Upper lobe of left lung (tissue), 6 donors: ENCODE results near the gene RIPK1. TPM values are rescaled to one million over a fixed set of nuclear protein-coding genes. Genes with fewer than 3 reads are reported as not detected.

Experiments
- ATAC-seq, 2 donors: fragments of 200-7000 bp; cut with Tn5 transposase; one replicate each; pipeline ENCODE4 v1.9.1; 2022; ENCODE audit warnings: mild to moderate bottlenecking in 2 of 2, moderate library complexity in 2 of 2; ENCODE audit not compliant: low FRiP score in 2 of 2
- DNase-seq, 2 donors: peaks; one replicate each; pipeline ENCODE4 v3.0.0-alpha.2; 2019 to 2020
- H3K27ac ChIP-seq, 4 donors: fragments of 200-600 bp; sonication (generic); one replicate each; pipeline ENCODE4 v1.5.1; 2016 to 2019
- H3K27me3 ChIP-seq, 4 donors: fragments of 200-600 bp; sonication (generic); one replicate each; pipeline ENCODE4 v1.5.1; 2017 to 2019
- H3K36me3 ChIP-seq, 4 donors: fragments of 200-600 bp; sonication (generic); one replicate each; pipeline ENCODE4 v1.5.1; 2016 to 2019
- H3K4me1 ChIP-seq, 4 donors: fragments of 200-600 bp; sonication (generic); one replicate each; pipeline ENCODE4 v1.5.1; 2018 to 2019
- H3K4me3 ChIP-seq, 4 donors: fragments of 200-600 bp; sonication (generic); one replicate each; pipeline ENCODE4 v1.5.1; 2017 to 2019; ENCODE audit warnings: mild to moderate bottlenecking in 2 of 4, moderate library complexity in 1 of 4
- H3K9me3 ChIP-seq, 4 donors: fragments of 200-600 bp; sonication (generic); one replicate each; pipeline ENCODE4 v1.5.1; 2018 to 2019
- CTCF ChIP-seq, 6 experiments: fragments of 450-650 bp in 4 of 6; fragments of 200-600 bp in 2 of 6; sonication (generic) in 2 of 6; IDR thresholded peaks; one replicate each; pipeline ENCODE4 v1.5.1; 2016 to 2019; ENCODE audit warnings: antibody characterized with exemption in 6 of 6
- EP300 ChIP-seq, 4 donors: sonication (generic); formaldehyde crosslinking; IDR thresholded peaks; one replicate each; pipeline ENCODE4 v1.5.1; 2017; ENCODE audit warnings: antibody characterized with exemption in 4 of 4, control low read depth in 2 of 4
- POLR2A ChIP-seq, 4 donors: fragments of 450-650 bp; IDR thresholded peaks; one replicate each; pipeline ENCODE4 v1.5.1; 2016 to 2017; ENCODE audit warnings: antibody characterized with exemption in 4 of 4, mild to moderate bottlenecking in 2 of 4
- POLR2AphosphoS5 ChIP-seq, 2 donors: sonication (generic); formaldehyde crosslinking; IDR thresholded peaks; one replicate each; pipeline ENCODE4 v1.5.1; 2017; ENCODE audit warnings: antibody characterized with exemption in 2 of 2
- WGBS, 2 donors: methylation state at CpG; one replicate each; pipeline ENCODE4 v1.1.5; 2017 to 2018; 5-methylcytosine and 5-hydroxymethylcytosine counted together
- total RNA-seq, 6 donors: library from RNA; depleted of rRNA in 4 of 6; stranded (reverse); fragments of >200 nt in 4 of 6; gene quantifications; one replicate each; pipeline versions ENCODE4 v1.1.0 to v1.2.1, GENCODE V29; 2016 to 2021
- donor health status: DM: no; HTN: no; CAD: no; lungs with moderate emphysema.
- donor health status: DM: no; HTN: yes; CAD: no; lungs with severe emphysema.

RIPK1 gene
- total RNA-seq, 6 donors from 2014 or later = 20.6 to 35.6 (median 26.6) TPM

DNA sequence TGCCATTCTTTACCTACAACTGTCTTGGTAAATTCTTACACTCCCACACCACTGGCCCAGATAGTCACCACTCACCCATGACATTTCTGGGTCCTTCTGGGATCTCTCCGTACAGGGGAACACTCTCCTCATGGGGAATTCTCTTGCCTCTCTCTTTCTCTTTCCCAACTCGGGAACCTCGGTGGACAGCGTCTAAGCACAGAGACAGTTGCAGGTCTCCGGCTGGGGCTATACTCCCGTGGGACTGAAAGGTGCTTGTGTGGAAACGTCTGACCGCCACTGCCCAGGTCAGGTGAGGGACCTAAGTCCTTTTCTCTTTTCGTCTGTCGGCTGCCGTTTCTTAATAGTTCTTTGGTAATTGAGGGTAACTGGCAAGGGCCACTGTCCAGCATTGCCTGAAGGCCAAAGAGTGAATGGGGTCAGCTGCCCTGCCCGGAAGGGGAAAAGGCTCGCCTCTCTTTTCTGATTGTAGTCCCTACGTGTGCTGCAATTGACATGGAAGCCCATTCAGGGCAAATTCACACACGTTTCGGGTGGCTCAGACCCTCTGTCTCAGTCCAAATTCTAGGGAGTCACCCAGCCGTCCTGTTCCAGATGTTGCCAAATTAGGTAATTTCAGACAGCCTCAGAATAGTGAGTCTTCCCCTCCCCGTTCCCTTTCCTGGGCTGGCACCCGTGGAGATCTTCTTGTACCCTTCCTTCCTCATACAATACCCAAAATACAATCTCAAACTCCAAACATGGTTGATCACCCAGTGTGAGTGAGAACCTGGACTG is 31.2 kb upstream of the RIPK1 start:
- 78 to 81% methylated on average over 19 of the region's 19 CpGs for WGBS, 2 donors
- TF ChIP-seq POLR2A (IDR thresholded peaks at IDR 0.05) (no peak), POLR2AphosphoS5 (IDR thresholded peaks at IDR 0.05) (no peak), CTCF (IDR thresholded peaks at IDR 0.05) (no peak), EP300 (IDR thresholded peaks at IDR 0.05) (no peak)
- peak in 1 of 2 donors; percentile 16 for ATAC-seq
- H3K27ac ChIP-seq = peak overlapping the region in 1 of 4 donors; percentile 35
- DNase-seq = no peak
- no peaks in the 10 kb centered on the region for H3K4me1 ChIP-seq
- H3K4me3 ChIP-seq = no peak overlapping the region
- no peaks in the 10 kb centered on the region for H3K27me3 ChIP-seq
- no peaks in the 10 kb centered on the region for H3K9me3 ChIP-seq
- no peaks in the 10 kb centered on the region for H3K36me3 ChIP-seq

GRCh38 chr6:3037638-3038365 is 30.5 kb upstream of the RIPK1 start:
- DNase-seq (no peak), ATAC-seq (peak; percentile 40 to 41)
- Histone ChIP-seq H3K4me1 (no peaks in the 10 kb centered on the region), H3K4me3 (no peak overlapping the region), H3K9me3 (no peaks in the 10 kb centered on the region), H3K27ac (peak overlapping the region in 1 of 4 donors; percentile 35), H3K36me3 (no peaks in the 10 kb centered on the region), H3K27me3 (no peaks in the 10 kb centered on the region)
- 38 to 47% methylated on average over 7 of the region's 7 CpGs for WGBS, 2 donors
- TF ChIP-seq POLR2A (IDR thresholded peaks at IDR 0.05) = no peak
- no peak for TF ChIP-seq POLR2AphosphoS5 (IDR thresholded peaks at IDR 0.05)
- no peak for TF ChIP-seq CTCF (IDR thresholded peaks at IDR 0.05)
- no peak for TF ChIP-seq EP300 (IDR thresholded peaks at IDR 0.05)

DNA sequence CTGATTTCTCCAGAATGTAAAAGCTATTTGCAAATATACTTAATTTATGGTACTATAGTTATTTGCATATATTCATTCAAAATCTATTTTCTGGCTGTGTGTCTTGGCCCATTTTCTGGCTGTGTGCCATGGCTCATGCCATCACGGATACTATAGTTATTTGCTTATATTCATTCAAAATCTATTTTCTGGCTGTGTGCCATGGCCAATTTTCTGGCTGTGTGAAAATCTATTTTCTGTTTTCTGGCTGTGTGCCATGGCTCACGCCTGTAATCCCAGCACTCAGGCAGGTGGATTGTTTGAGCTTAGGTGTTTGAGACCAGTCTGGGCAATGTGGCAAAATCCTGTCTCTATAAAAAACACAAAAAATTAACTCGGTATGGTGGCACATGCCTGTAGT is 28.9 kb upstream of the RIPK1 start:
- no peak for ATAC-seq
- no peak for DNase-seq
- 57 to 61% methylated on average over 3 of the region's 3 CpGs for WGBS, 2 donors
- Histone ChIP-seq H3K4me1 (no peaks in the 10 kb centered on the region), H3K9me3 (no peaks in the 10 kb centered on the region), H3K4me3 (no peak overlapping the region), H3K27me3 (no peaks in the 10 kb centered on the region), H3K36me3 (no peaks in the 10 kb centered on the region), H3K27ac (no peak overlapping the region)
- TF ChIP-seq POLR2AphosphoS5 (IDR thresholded peaks at IDR 0.05) (no peak), EP300 (IDR thresholded peaks at IDR 0.05) (no peak), CTCF (IDR thresholded peaks at IDR 0.05) (no peak), POLR2A (IDR thresholded peaks at IDR 0.05) (no peak)

- DNase-seq = no peak
- H3K36me3 ChIP-seq = no peaks in the 10 kb centered on the region
- TF ChIP-seq EP300 (IDR thresholded peaks at IDR 0.05) (no peak), POLR2AphosphoS5 (IDR thresholded peaks at IDR 0.05) (no peak), POLR2A (IDR thresholded peaks at IDR 0.05) (no peak), CTCF (IDR thresholded peaks at IDR 0.05) (no peak)
- 93 to 98% methylated on average over 3 of the region's 3 CpGs for WGBS, 2 donors
- no peaks in the 10 kb centered on the region for H3K4me1 ChIP-seq
- H3K27ac ChIP-seq = no peak overlapping the region
- no peak for ATAC-seq
- H3K9me3 ChIP-seq = no peaks in the 10 kb centered on the region
- no peak overlapping the region for H3K4me3 ChIP-seq
- H3K27me3 ChIP-seq = no peaks in the 10 kb centered on the region
Observed at GRCh38 chr6:3041147-3041546, 27.1 kb upstream of the RIPK1 start.
